GM18511 (cell line): ENCODE results near the gene INS.
"Not testable (repeated sequence)": the region's sequence is repeated elsewhere in the genome, so short reads cannot be mapped to it uniquely, and the experiment has no call there.

Experiments used
- ATAC-seq: cut with Tn5 transposase; IDR thresholded peaks from one replicate; pipeline ENCODE4 v1.9.1; 2021; ENCODE audit warnings: mild to moderate bottlenecking, moderate library complexity; ENCODE audit not compliant: unreplicated experiment

The INS gene

GRCh38 chr11:2182692-2183474 is 21.9 kb upstream of the INS start:
- ATAC-seq, result no peak

GRCh38 chr11:2182075-2182474 is 21.1 kb upstream of the INS start:
- ATAC-seq, result no peak

- ATAC-seq, result no peak
Measured at GRCh38 chr11:2180789-2181370, 19.9 kb upstream of the INS start.

GRCh38 chr11:2180347-2180746 is 19.3 kb upstream of the INS start:
- no peak for ATAC-seq

- no peak for ATAC-seq
Measured at GRCh38 chr11:2179516-2179915, 18.5 kb upstream of the INS start.

- no peak for ATAC-seq
Measured at GRCh38 chr11:2178906-2179494, 18.0 kb upstream of the INS start.

GRCh38 chr11:2178055-2178773 is 17.2 kb upstream of the INS start:
- not testable (repeated sequence) for ATAC-seq

GRCh38 chr11:2177076-2177475 is 16.1 kb upstream of the INS start:
- ATAC-seq, result no peak

- ATAC-seq, result no peak
Measured at GRCh38 chr11:2176389-2176900, 15.4 kb upstream of the INS start.

- no peak for ATAC-seq
Measured at GRCh38 chr11:2175659-2176058, 14.7 kb upstream of the INS start.

GRCh38 chr11:2174361-2174760 is 13.4 kb upstream of the INS start:
- ATAC-seq, result no peak

- no peak for ATAC-seq
Measured at GRCh38 chr11:2173761-2174160, 12.8 kb upstream of the INS start.

GRCh38 chr11:2173150-2173693 is 12.2 kb upstream of the INS start:
- ATAC-seq, result no peak

GRCh38 chr11:2172676-2173075 is 11.7 kb upstream of the INS start:
- no peak for ATAC-seq

- no peak for ATAC-seq
Measured at GRCh38 chr11:2171591-2172003, 10.6 kb upstream of the INS start, which contains the start of gene TH. TH (minus strand) TSS chr11:2171815; CDS start chr11:2171786, 29 bp downstream.

GRCh38 chr11:2169626-2170570 is 8.9 kb upstream of the INS start:
- no peak for ATAC-seq

- ATAC-seq, result no peak
Measured at GRCh38 chr11:2169005-2169378, 8.0 kb upstream of the INS start.

GRCh38 chr11:2168286-2169004 is 7.4 kb upstream of the INS start:
- no peak for ATAC-seq
